ENCODE results near the gene CDKN2B.

The CDKN2B gene

DNA sequence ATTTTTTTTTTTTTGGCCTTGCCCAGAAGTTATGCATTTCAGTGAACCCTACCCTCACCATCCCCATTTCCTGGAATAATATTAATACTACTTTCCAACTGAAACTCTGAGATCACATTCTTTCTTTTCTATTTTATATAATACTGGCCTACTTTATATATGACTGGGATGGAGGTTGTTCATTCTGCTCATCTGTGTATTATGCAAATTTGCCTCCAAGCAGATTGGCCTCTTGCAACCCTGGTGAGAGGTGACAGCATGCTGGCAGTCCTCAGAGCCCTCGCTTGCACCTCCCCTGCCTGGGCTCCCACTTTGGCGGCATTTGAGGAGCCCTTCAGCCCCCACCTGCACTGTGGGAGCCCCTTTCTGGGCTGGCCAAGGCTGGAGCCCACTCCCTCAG, 50.3 kb downstream of the CDKN2B start:
- Histone ChIP-seq H3K27ac (ENCODE audit: poor library complexity, severe bottlenecking) (no peak overlapping the region), H3K4me3 (ENCODE audit: severe bottlenecking) (no peak overlapping the region), H3K4me1 (ENCODE audit: insufficient read depth, poor library complexity, severe bottlenecking) (no peaks in the 10 kb centered on the region), H3K27me3 (ENCODE audit: insufficient read depth, poor library complexity, severe bottlenecking) (no peaks in the 10 kb centered on the region), H3K9me3 (ENCODE audit: severe bottlenecking) (no peaks in the 10 kb centered on the region), H3K36me3 (ENCODE audit: low read depth) (no peaks in the 10 kb centered on the region)
- ATAC-seq (ENCODE audit: low read depth) (no peak), DNase-seq (ENCODE audit: low spot score) (no peak)
- TF ChIP-seq, protein P1, sequence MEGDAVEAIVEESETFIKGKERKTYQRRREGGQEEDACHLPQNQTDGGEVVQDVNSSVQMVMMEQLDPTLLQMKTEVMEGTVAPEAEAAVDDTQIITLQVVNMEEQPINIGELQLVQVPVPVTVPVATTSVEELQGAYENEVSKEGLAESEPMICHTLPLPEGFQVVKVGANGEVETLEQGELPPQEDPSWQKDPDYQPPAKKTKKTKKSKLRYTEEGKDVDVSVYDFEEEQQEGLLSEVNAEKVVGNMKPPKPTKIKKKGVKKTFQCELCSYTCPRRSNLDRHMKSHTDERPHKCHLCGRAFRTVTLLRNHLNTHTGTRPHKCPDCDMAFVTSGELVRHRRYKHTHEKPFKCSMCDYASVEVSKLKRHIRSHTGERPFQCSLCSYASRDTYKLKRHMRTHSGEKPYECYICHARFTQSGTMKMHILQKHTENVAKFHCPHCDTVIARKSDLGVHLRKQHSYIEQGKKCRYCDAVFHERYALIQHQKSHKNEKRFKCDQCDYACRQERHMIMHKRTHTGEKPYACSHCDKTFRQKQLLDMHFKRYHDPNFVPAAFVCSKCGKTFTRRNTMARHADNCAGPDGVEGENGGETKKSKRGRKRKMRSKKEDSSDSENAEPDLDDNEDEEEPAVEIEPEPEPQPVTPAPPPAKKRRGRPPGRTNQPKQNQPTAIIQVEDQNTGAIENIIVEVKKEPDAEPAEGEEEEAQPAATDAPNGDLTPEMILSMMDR (IDR thresholded peaks at IDR 0.05; ENCODE audit: poor library complexity, severe bottlenecking), result no peak
